Fibroblast of lung (primary cell): ENCODE results near the gene PTER. TPM values are rescaled to one million over a fixed set of nuclear protein-coding genes. Genes with fewer than 3 reads are reported as not detected.

Experiments used
- DNase-seq, 2 donors: peaks; one replicate each; pipeline versions ENCODE4 v3.0.0 to v3.0.0-alpha.2; 2010; ENCODE audit warnings: low read depth in 2 of 2
- H2AFZ ChIP-seq: 2 replicates; pipeline ENCODE4 v1.5.1; 2012; ENCODE audit warnings: low read length, control low read depth, inconsistent platforms
- H3K27ac ChIP-seq: 2 replicates; pipeline ENCODE4 v1.5.1; 2011; ENCODE audit warnings: low read length, control low read depth; ENCODE audit not compliant: insufficient read depth
- H3K27me3 ChIP-seq: 2 replicates; pipeline ENCODE4 v1.5.1; 2011; ENCODE audit warnings: mild to moderate bottlenecking, low read length; ENCODE audit not compliant: control insufficient read depth, insufficient read depth
- H3K36me3 ChIP-seq: 2 replicates; pipeline ENCODE4 v1.5.1; 2011; ENCODE audit warnings: low read length; ENCODE audit not compliant: control insufficient read depth, insufficient read depth
- H3K4me1 ChIP-seq: 2 replicates; pipeline ENCODE4 v1.5.1; 2011; ENCODE audit warnings: low read length; ENCODE audit not compliant: control insufficient read depth, insufficient read depth; ENCODE audit errors: extremely low read depth
- H3K4me2 ChIP-seq: 2 replicates; pipeline ENCODE4 v1.5.1; 2011; ENCODE audit warnings: low read length, control low read depth; ENCODE audit not compliant: insufficient read depth; ENCODE audit errors: extremely low read depth
- H3K4me3 ChIP-seq, 4 experiments: fragments of 200-600 bp in 1 of 4; sonication (generic) in 1 of 4; replicated peaks in 1 of 4; 2 replicates each; pipeline ENCODE4 v1.5.1; 2011 to 2016; ENCODE audit warnings: low read length in 4 of 4, low read depth in 3 of 4, mild to moderate bottlenecking in 3 of 4, control low read depth in 2 of 4, inconsistent platforms in 1 of 4, mixed read lengths in 1 of 4; ENCODE audit not compliant: insufficient read depth in 1 of 4; ENCODE audit errors: control extremely low read depth in 1 of 4
- H3K79me2 ChIP-seq: 2 replicates; pipeline ENCODE4 v1.5.1; 2012; ENCODE audit warnings: mild to moderate bottlenecking, low read length, inconsistent platforms; ENCODE audit not compliant: control insufficient read depth, insufficient read depth
- H3K9ac ChIP-seq: 2 replicates; pipeline ENCODE4 v1.5.1; 2011; ENCODE audit warnings: mild to moderate bottlenecking, low read length, control low read depth; ENCODE audit not compliant: insufficient read depth
- H3K9me3 ChIP-seq: 2 replicates; pipeline ENCODE4 v1.5.1; 2012; ENCODE audit warnings: low read depth, low read length; ENCODE audit not compliant: control insufficient read depth, insufficient read depth
- H4K20me1 ChIP-seq: 2 replicates; pipeline ENCODE4 v1.5.1; 2011; ENCODE audit warnings: low read length; ENCODE audit not compliant: control insufficient read depth, insufficient read depth; ENCODE audit errors: extremely low read depth
- CTCF ChIP-seq, 2 donors: IDR thresholded peaks in 1 of 2; conservative IDR thresholded peaks in 1 of 2; 1 replicate in 1 of 2; 2 replicates in 1 of 2; pipeline ENCODE4 v1.5.1; 2011 to 2012; ENCODE audit warnings: low read length in 2 of 2, control low read depth in 1 of 2, inconsistent platforms in 1 of 2, low read depth in 1 of 2, mild to moderate bottlenecking in 1 of 2
- EZH2 ChIP-seq: IDR thresholded peaks from 2 replicates; pipeline ENCODE4 v1.5.1; 2012; ENCODE audit warnings: low read length, control low read depth, mild to moderate bottlenecking; ENCODE audit errors: missing control alignments
- polyA plus RNA-seq, 2 donors: library from polyadenylated mRNA; depleted of rRNA in 1 of 2; stranded (reverse) in 1 of 2; unstranded in 1 of 2; fragments of >200 nt; gene quantifications; 2 replicates each; pipeline ENCODE4 v1.2.1, GENCODE V29; 2011 to 2012; ENCODE audit warnings: missing spikeins in 1 of 2
- total RNA-seq: library from RNA; depleted of rRNA; stranded (reverse); fragments of >200 nt; gene quantifications from 2 replicates; pipeline ENCODE4 v1.2.1, GENCODE V29; 2014

PTER gene
- total and polyA plus RNA-seq, 2 donors (not counting 1 experiment from before 2014, with no cell fraction given): 8.8 to 10.4 TPM

- Histone ChIP-seq H2AFZ (no peak overlapping the region), H3K79me2 (no peaks in the 10 kb centered on the region), H3K4me3 (no peak overlapping the region), H3K9ac (no peak overlapping the region), H4K20me1 (no peaks in the 10 kb centered on the region), H3K9me3 (no peaks in the 10 kb centered on the region), H3K27me3 (no peaks in the 10 kb centered on the region), H3K27ac (no peak overlapping the region), H3K4me2 (no peak overlapping the region), H3K36me3 (no peaks in the 10 kb centered on the region), H3K4me1 (no peaks in the 10 kb centered on the region)
- TF ChIP-seq CTCF (conservative IDR thresholded peaks at IDR 0.05 in 1 of 2, IDR thresholded peaks at IDR 0.05 in 1 of 2; ENCODE audit: low read depth in 1 of 2, low read length in 2 of 2): no peak
- TF ChIP-seq EZH2: no peak
- DNase-seq: no peak
Measured at GRCh38 chr10:16544591-16544990, 107.8 kb downstream of the PTER start.

- H3K27ac ChIP-seq: no peak overlapping the region
- no peak overlapping the region for H3K9ac ChIP-seq
- no peak for TF ChIP-seq EZH2
- TF ChIP-seq CTCF (conservative IDR thresholded peaks at IDR 0.05 in 1 of 2, IDR thresholded peaks at IDR 0.05 in 1 of 2; ENCODE audit: low read depth in 1 of 2, low read length in 2 of 2): peak; percentile 79 to 80
- H2AFZ ChIP-seq: no peak overlapping the region
- H3K27me3 ChIP-seq: no peaks in the 10 kb centered on the region
- H4K20me1 ChIP-seq: no peaks in the 10 kb centered on the region
- no peak overlapping the region for H3K4me3 ChIP-seq
- H3K79me2 ChIP-seq: no peaks in the 10 kb centered on the region
- no peaks in the 10 kb centered on the region for H3K36me3 ChIP-seq
- no peaks in the 10 kb centered on the region for H3K9me3 ChIP-seq
- DNase-seq: peak; percentile 3 to 47
- H3K4me1 ChIP-seq: no peaks in the 10 kb centered on the region
- H3K4me2 ChIP-seq: no peak overlapping the region
Measured at GRCh38 chr10:16545116-16545736, 108.4 kb downstream of the PTER start.

- H4K20me1 ChIP-seq: no peaks in the 10 kb centered on the region
- DNase-seq: no peak
- no peaks in the 10 kb centered on the region for H3K79me2 ChIP-seq
- H3K9ac ChIP-seq: no peak overlapping the region
- H3K4me3 ChIP-seq: no peak overlapping the region
- H3K27ac ChIP-seq: no peak overlapping the region
- no peaks in the 10 kb centered on the region for H3K9me3 ChIP-seq
- no peaks in the 10 kb centered on the region for H3K36me3 ChIP-seq
- no peak for TF ChIP-seq EZH2
- TF ChIP-seq CTCF (conservative IDR thresholded peaks at IDR 0.05 in 1 of 2, IDR thresholded peaks at IDR 0.05 in 1 of 2; ENCODE audit: low read depth in 1 of 2, low read length in 2 of 2): no peak
- H3K4me2 ChIP-seq: no peak overlapping the region
- H3K4me1 ChIP-seq: no peaks in the 10 kb centered on the region
- H3K27me3 ChIP-seq: no peaks in the 10 kb centered on the region
- H2AFZ ChIP-seq: no peak overlapping the region
Measured at GRCh38 chr10:16547973-16548372, 111.2 kb downstream of the PTER start.
